ENCODE measurements around the gene FARP2.
"Not testable (repeated sequence)": the region's sequence is repeated elsewhere in the genome, so short reads cannot be mapped to it uniquely, and the experiment has no call there.

Gene FARP2

DNA sequence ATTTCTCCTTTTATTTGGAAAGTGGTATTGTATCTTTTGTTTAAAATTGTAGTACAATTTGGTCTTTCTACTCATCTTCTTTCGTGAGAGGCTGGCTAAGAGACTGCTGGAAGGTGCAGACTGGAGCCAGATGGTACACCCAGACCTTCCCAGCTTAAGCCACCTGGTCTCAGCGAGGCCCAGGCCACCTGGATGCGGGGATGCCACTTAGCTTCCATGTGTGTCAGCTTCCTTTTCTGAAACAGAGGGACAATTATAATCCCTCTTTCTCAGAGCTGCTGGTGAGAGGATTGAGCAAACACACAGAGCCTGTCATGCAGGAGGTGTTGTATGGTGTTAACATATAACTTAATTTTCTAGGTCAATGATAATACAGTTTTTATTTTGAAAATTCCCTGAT lies 17.4 kb downstream of the FARP2 start:
- peak; percentile 70 for DNase-seq

DNA sequence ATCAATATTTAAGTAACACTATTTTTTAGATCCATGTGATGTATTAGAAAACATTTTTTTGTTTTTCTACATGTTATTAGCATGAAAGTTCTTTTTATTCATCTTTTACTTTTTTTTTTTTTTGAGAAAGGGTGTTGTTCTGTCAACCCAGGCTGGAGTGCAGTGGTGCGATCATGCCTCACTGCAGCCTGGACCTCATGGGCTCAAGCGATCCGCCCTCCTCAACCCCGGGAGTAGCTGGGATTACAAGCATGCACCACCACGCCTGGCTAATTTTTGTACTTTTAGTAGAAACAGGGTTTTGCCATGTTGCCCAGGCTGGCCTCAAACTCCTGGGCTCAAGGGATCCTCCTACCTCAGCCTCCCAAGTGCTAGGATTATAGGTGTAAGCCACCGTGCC lies 17.8 kb downstream of the FARP2 start:
- DNase-seq = not testable (repeated sequence)

DNA sequence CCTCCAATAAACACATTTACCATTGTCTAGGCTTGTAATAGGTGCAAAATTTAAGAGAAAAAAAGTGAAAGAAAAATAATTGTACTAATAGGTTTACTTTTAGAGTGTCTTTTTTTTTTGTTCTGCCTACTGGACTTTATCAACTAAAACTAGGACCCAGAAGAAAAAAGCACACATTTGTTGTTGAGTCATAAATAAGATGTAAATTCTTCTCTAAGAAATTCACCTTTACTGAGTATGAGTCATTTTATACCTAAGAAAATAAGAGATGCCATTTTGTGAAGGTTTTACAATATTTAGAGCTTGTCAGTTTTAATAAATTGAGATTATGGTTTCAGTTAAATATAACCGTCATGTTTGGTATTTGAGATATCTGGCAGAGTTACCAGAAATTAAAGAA lies 19.2 kb downstream of the FARP2 start:
- no peak for DNase-seq

DNA sequence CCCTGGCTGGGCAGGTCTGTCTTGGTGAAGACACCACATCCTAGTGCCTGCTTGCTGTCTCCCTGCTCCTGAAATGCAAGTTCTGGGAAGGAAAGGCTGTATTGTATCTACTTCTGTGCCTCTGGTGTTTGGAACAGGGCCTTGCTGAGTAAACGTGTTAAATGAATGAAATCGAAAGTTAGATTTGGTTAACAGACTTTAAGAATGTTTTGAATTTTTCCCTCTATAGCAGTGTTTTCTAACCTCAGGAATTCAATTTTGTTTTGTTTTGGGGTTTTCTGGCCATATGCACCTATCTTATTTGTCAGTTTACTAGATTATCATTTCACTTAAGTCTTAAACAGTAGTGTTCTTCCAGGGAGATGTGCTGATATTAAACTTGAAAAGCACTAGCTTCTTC lies 20.7 kb downstream of the FARP2 start:
- DNase-seq = no peak

DNA sequence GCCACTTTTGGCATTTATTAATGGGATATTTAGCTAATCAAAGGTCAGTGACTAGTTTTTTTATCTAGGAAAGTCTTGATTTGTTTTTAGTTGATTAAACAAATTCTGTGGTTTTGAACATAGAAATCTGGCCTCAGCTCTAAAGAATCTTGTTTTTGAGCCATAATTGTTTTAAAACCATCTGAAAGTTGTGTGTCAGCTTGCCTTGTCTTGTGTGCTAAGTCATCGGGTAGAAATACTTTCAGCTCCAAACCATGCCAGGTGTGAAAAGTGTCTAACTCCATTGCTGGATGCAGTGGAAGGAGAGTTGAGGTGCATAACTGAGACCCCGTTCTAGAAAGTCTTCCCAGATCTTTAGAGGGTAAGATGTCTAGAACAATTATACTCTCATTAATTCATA lies 22.7 kb downstream of the FARP2 start:
- no peak for DNase-seq

DNA sequence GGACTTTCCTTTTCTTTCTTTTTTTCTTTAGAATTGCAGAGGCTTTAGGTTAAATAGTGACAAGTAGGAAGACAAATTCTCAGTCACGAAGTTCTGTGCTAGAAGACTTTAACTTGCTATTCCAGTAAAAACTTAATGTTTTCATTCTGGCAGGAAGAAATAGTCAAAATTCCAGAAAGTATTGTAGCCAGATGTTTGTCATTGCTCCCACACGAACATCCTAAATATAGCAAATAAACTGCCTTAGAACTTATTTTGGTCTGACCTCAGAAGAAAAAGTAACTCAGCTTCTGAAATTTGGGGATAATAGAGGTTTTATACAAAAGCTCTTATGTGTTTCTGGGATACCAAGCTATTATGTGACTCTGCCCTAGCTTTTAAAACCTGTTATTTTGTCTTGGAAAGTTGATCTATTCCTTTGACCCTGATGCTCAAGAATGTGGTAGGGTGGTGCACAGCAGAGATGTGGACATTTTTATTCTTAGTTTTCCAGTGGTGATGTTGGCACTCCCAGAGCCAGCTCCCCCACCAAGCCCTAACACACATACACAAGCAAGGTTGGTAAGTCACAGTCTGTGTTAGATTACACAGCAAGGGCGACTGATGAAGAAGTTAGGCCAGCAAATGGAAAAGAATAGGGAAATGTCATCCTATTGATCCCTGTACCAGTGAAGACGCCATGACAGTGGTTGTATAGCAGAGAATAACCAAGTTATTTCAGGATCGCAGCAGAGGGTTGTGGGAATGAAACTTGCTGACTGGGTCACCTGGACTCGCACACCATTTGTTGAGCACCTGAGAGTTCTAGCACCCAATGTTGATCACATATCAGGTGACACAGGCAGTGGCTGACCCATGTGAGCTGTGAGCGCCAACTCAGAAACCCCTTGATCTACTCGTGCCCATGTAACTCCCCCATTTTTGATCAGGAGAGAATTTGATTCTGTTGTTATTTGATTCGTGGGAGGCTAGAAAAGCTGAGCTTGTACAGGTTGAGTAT lies 23.7 kb downstream of the FARP2 start:
- no peak for DNase-seq

DNA sequence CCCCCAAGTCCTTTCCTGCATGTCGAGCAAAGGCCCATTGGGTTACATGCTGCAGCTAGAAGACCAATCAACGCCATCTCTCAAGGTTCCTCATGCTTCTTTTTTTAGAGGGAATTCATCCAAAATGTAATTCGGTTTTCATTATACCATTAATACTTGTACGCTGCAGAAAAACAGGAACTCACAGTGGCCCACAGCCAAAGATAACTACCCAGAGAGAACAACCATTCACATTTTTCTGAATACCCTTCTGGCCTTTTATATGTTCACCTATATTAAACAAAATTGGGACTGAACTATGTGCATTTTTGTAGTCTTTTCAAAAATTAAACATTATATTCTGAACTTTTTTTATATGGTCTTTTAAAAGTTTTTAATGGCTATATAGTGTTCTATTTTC lies 25.8 kb downstream of the FARP2 start:
- no peak for DNase-seq

DNA sequence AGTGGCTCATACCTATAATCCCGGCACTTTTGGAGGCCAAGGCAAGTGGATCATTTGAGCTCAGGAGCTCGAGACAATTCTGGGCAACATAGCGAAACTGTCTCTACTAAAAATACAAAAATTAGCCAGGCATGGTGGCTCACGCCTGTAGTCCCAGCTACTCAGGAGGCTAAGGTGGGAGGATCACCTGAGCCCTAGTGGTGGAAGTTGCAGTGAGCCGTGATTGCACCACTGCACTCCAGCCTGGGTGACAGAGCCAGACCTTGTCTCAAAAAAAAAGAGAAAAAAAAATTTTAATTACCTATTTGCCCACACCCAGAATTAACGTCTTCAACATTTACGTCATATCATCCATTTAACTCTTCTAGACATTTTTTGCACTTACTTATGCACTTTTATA lies 29.4 kb downstream of the FARP2 start:
- DNase-seq = not testable (repeated sequence)

DNA sequence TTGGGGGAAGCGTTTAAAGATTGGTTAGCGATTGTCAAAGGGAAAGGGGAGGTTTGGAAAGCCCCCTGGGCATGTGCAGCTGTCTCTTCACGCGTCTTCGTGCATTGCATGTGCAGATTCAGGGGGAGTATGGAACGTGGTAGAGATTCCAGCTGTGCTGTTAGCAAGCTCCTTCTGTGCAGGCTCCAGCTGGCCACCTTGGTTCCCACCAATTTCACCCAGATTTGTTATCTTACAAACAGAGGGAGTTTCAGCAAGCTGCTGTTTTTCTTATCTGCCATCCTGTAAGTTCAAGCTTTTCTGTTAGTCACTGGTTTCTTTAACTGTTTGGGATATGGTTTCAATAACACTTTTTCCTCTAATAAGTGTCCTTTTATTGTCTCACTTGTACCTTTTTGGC lies 30.4 kb downstream of the FARP2 start:
- DNase-seq = no peak

DNA sequence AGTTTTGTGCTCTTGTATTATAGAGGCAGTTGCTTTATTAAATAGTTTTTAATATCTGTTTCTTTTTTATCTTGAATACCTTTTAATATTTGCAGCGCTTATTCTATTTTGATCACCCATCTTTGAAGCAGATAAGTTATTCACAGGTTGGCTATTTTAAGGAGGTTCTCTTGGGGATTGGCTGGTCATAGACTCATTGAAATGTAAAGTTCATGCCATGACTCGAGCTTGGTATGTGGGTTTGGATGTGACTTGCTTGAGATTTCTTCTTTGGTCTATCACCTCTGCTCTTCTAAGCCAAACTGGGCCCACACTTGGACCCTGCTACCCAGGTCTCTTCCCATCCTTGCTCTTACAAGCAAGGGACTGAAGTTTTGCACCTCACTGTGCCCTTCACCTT lies 33.6 kb downstream of the FARP2 start:
- no peak for DNase-seq

DNA sequence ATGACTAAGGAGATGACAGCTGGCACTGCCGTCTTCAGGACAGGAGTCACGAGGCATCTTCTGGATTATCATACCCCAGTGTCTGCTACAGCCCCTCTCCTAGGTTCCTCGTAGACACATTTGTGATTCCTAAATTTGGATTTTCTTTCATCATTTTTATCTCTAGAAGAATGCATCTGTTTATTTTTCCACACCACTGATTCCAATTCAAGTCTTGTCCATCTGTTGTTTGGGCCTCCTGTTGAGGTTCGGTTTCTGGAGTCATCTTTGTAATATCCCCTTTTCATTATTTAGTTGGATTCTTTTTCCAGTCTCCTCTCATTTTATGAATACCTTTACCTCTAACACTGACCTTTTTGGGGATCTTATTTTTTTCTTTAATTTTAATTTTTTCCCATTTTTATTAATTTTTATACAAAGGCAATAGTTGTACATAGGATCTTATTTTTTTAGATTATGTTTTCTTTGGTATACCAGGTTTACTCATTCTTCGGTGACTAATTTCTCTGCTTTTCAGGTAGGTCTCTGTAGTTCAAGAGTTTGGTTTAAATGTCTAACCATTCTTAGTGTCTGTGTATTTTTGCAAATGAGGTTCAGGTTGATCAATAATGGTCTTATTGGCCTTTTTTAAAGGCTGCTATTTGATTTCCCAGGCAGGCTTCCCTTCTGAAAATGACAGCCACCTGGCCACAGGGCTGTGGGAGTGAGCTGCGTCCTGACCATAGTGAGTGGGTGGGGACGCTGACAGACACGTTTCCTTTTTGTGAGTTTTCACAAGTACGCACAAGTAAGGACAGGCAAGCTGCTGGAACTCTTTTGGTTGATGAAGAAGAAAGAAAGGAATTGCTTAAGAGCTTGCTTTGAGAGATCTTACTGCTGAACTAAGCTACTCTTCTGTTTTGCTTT lies 34.5 kb downstream of the FARP2 start:
- no peak for DNase-seq

DNA sequence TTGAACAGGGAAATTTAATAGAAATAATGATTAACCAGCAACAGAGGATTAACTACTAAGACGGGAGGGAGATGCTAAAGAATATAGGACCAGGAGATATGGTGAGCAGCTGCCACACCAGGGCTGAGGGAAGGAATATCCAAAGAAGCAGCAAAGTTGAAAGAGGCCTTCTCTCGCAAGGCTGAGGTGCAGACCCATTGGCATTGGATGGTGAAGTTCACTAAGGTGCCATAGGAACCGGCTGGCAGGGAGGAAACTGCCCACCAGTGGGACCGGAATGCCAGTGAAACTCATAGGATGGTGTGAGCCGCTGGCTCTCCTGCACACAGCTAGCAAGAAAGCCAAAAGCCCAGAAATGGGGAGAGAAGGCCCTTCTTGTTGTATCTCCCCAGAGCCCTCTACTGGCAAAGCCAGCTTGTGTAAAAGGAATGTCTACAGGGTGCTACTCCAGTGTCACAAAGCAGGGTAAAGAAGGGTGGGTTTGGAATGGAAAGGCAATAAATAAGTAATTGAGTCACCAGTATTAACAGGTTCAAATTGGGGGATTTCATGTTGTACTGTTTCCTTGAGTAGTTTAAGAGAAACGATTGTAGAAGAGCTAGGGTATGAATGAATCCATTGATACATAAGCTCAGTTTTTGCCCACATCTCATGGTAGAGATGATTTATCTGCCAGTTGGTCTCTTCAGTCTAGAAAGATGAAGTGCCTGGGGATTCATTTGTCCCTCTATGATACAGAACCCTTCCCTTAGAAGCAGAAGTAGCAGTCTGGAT lies 36.0 kb downstream of the FARP2 start:
- DNase-seq = peak; percentile 9

DNA sequence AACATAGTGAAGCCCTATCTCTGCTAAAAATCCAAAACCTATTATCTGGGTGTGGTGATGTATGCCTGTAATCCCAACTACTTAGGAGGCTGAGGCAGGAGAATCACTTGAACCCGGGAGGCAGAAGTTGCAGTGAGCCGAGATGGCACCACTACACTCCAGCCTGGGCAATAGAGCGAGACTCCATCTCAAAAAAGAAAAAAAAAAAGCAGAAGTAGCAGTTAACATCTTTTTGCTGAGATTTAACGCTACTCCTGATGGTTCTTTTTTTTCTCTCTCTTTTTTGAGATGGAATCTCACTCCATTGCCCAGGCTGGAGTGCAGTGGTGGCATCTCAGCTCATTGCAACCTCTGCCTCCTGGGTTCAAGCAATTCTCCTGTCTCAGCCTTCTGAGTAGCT lies 36.7 kb downstream of the FARP2 start:
- DNase-seq = not testable (repeated sequence)

DNA sequence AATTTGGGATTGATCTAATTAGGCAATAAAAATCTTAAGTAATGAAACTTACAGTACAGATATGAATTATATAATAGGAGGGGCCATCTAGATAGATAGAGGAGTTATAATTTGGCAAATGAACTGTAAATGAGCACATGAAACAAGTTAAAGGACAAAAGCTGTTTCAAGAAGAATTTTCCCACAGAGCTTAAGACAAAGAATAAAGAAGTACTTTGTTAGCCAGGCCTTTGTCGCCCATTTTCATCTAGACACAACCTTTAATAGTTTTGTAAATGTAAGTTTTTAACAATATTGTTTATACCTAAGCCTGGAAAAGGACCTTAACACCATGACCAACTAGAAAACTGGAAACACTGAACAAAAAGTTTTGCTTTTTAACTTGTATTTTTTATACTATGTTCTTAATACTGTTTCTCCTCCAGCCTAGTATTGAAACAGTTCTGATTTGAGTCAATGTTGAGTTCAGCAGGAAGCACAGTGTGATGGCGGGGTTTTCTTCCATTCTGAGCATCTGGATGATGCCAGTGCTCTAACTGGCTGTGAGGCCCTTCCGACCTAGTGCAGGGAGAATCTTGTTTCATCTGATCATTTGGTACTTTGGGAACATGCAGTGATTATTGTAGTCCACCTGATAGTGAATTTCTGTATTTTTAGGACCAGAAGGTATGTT lies 37.6 kb downstream of the FARP2 start:
- DNase-seq = no peak

DNA sequence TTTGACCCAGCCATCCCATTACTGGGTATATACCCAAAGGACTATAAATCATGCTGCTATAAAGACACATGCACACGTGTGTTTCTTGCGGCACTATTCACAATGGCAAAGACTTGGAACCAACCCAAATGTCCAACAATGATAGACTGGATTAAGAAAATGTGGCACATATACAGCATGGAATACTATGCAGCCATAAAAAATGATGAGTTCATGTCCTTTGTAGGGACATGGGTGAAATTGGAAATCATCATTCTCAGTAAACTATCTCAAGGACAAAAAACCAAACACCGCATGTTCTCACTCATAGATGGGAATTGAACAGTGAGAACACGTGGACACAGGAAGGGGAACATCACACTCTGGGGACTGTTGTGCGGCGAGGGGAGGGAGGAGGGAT lies 40.7 kb downstream of the FARP2 start:
- DNase-seq = not testable (repeated sequence)

DNA sequence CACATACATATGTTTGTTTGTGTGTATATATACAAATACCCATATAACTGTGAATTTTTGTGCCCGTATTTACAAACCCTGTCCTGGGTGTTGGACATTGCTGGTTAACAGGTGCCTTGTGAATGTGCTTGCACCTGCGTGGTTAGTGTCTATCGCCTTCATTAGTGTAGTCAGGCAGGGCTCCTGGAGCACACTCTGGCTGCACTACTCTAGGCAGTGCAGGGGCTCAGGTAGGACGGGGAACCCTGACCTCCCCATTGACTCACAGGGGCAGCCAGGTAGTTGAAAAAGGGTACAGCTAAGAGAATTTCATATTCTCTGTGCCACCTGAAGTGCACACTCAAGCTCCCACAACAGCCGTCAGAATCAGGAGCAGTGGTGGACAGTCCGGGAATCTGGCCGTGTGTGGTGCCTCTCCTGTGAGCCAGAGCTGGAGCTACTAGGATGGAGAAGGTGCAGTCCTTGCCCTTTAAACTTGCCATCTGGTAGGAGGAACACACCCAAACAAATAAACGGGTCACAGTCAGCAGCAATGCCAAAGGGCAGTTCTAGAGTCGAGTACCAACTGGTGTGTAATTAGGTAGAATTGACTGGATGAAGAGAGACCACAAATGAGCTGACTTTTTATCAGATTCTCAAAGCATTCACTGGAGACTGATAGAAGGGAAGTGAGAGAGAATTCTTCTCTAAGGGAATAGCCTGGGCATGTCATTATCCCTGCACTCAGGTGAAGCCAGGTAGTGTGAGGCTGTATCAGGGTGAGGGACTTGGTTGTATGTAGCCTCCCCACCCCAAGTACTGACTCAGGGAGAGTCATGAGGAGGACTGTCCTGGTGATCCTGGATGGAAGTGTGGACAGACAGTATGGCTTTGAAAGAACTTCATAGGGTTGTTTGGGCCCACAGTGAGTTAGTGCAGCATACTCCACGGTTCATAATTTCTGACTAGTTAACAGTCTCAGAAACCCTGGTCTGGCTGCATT lies 44.1 kb downstream of the FARP2 start:
- DNase-seq = peak; percentile 71

DNA sequence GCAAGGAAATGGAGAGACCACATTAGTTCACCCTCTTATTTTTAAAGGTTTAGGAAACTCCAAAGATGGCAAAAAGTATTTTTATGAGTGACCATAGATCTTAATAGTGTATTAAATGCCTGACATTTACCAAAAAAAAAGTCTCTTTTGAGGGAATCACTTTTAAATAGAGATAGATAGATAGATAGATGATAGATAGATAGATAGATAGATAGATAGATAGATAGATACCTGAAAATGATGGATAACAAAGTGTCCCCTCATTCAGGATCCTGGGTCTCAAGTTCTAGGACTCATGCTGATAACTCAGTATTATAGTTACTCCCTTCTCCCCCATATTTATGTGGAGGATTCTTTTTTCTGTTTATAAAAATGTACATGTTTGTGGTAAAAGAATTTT lies 52.8 kb downstream of the FARP2 start:
- DNase-seq = no peak

DNA sequence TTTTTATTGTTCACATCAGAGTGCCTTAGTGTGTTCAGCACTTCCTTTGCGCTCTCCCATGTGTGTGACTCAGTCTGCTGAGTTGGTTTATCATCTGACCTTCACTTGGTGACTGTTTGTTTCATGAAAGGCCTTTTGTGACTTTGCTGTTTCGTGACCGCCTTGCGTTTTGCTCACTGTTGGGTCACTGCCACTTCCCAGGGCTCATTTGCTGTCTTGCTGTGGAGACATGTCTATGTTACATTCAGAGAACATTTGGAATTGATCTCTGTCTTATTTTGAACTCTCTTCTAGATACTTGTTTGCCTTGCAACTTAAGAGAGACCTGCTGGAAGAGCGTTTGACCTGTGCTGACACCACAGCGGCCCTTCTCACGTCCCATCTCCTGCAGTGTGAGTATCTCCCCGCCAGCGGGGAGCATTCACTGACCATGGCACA lies 54.7 kb downstream of the FARP2 start:
- DNase-seq = no peak

DNA sequence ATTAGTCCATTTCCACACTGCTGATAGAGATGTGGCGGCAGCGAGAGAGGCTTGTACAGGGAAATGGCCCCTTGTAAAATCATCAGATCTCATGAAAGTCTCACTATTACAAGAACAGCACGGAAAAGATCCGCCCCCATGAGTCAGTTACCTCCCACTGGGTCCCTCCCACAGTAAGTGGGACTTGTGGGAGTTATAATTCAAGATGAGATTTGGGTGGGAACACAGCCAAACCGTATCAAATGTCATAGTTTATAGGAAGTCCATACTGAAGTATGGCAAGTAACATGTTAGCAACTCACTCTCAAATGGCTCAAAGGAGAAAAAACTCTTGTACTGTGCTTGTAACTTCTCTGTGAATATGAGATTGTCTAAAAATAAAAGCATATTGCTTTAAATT lies 56.1 kb downstream of the FARP2 start:
- peak; percentile 43 for DNase-seq

DNA sequence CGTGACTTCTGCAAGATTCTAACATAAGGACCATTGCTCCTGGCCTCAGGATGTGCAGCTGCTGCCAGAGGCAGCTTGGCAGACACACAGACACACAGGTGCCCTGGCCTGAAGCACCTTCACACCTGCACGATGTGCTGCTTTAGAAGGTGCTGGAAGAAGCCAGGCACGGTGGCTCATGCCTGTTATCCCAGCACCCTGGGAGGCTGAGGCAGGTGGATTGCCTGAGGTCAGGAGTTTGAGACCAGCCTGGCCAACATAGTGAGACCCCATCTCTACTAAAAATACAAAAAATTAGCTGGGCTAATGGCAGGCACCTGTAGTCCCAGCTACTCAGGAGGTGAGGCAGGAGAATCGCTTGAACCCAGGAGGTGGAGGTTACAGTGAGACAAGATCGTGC lies 57.4 kb downstream of the FARP2 start:
- DNase-seq = not testable (repeated sequence)

All from NCI-H69 (cell line).